Stimulated activated CD8-positive, alpha-beta memory T cell treated with anti-CD3 and anti-CD28 coated beads, Interleukin-4, amount 100 ng/mL, for 48 hours (primary cell): Measurements from ENCODE around the gene LTO1.
"Not testable (repeated sequence)": the region's sequence is repeated elsewhere in the genome, so short reads cannot be mapped to it uniquely, and the experiment has no call there.

Experiments
- DNase-seq: peaks from one replicate; pipeline ENCODE4 v3.0.0-alpha.2; 2020

Gene LTO1

GRCh38 chr11:69630017-69630416 lies 45.1 kb downstream of the LTO1 start:
- DNase-seq, result no peak

- DNase-seq, result no peak
Measured at GRCh38 chr11:69627551-69627950, 47.6 kb downstream of the LTO1 start.

GRCh38 chr11:69625476-69625875 lies 49.7 kb downstream of the LTO1 start:
- no peak for DNase-seq

DNA sequence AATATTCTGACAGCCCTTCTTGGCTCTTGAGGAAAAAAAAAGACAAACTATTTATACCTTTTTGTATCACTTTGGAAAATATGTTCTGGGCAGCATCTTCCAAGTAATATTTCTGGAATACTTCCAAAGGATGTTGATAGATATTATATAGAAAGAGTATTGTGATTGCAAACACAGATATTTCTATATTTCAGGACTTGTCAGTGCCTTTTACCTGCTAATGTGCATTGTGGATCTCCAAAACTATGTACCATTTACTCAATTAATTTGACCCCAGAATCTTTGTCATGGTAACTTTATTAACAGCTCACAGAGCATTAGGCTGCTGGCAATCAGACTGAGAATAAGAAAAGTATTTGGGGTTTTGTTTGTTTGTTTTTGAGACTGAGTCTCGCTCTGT lies 50.9 kb downstream of the LTO1 start:
- no peak for DNase-seq

DNA sequence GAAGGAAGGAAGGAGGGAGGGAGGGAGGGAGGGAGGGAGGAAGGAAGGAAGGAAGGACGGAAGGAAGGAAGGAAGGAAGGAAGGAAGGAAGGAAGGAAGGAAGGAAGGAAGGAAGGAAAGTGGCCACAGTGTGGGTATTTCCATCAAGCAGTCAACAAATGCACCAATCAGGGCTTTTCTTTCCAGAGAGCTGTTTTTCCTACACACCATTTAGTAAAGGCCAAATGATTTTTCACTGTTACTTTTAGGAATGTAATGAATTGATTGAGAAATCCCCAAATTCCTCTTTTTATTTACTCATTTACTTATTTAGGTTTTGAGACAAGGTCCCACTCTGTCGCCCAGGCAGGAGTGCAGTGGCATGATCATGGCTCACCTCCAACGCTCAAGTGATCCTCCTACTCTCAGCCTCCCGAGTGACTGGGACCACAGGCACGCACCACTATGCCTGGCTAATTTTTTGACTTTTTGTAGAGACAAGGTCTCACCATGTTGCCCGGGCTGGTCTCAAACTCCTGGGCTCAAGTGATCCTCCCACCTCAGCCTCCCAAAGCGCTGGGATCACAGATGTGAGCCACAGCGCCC lies 53.0 kb downstream of the LTO1 start:
- DNase-seq, result not testable (repeated sequence)

DNA sequence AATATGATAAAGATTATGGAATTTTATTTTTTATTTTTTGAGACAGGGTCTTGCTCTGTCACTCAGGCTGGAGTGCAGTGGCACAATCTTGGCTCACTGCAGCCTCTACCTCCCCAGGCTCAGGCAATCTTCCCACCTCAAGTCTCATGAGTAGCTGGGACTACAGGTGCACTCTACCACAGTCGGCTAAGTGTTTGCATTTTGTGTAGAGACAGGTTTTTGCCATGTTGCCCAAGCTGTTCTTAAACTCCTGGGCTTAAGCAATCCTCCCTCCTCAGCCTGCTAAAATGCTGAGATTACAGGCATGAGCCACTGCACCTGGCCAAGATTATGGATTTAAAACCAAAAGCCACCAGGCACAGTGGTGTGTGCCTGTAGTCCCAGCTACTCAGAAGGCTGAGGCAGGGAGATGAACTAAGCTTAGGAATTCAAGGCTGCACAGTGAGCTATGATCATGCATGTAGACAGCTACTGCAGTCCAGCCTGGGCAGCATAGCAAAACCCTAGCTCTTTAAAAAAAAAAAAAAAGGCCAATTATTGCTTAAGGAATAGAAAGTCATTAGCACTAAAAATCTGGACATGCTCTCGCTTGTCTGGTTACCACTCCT lies 54.4 kb downstream of the LTO1 start:
- no peak for DNase-seq

DNA sequence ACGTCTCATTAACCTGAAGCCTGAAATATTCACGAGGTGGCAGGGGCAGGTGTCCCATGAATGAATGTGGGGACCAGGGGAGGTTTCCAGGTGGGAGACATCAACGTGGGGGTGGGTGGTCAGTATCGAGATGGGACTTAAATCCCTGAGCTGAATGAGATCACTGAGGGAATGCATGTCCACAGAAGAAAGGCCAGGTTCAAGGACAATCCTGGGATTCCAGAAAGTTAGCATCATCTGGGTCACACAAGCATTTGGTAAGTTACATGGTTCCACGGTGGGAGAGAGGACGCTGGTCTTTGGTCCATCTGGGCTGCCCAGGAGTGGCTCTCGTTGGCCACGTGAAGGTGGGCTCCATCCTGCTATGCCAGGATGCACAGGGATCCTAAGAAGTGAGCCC lies 56.9 kb downstream of the LTO1 start:
- DNase-seq, result no peak

DNA sequence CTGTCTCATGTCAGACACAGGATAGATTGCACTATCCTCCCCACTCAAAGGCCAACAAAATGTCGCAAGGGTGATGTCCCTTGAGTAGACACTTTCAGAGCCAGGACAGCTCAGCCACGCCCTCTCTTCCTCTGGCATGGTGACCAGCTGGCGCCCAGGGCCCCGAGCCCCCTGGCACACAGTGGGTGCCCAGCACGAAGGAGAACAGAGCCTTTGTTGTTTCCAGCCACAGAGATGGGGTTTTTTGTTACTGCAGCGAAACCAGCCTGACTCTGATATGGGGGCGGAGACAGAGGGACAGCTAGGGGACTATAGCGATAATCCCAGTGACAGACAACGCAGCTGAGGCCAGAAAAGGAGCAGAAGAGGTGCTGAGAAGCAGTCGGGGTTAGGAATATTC lies 57.5 kb downstream of the LTO1 start:
- DNase-seq, result no peak

DNA sequence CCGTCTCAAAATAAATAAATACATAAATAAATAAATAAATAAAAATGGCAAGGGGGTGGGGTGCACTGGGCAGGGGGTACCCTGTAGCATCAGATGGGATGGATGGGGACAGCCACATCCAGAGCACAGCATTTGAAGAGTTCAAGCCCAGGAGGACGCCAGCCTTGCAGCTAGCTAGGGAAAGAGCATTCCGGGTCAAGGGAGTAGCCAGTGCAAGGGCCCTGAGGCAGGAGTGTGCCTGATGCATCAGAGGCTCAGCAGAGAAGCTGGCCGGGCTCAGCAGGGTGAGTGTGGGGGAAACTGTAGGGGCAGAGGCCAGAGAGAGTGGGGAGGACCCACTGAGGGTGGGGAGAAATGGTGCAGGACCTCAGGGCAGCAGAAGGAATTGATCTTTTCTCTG lies 57.9 kb downstream of the LTO1 start:
- no peak for DNase-seq
